ENCODE data around the gene PRG2.

DNA sequence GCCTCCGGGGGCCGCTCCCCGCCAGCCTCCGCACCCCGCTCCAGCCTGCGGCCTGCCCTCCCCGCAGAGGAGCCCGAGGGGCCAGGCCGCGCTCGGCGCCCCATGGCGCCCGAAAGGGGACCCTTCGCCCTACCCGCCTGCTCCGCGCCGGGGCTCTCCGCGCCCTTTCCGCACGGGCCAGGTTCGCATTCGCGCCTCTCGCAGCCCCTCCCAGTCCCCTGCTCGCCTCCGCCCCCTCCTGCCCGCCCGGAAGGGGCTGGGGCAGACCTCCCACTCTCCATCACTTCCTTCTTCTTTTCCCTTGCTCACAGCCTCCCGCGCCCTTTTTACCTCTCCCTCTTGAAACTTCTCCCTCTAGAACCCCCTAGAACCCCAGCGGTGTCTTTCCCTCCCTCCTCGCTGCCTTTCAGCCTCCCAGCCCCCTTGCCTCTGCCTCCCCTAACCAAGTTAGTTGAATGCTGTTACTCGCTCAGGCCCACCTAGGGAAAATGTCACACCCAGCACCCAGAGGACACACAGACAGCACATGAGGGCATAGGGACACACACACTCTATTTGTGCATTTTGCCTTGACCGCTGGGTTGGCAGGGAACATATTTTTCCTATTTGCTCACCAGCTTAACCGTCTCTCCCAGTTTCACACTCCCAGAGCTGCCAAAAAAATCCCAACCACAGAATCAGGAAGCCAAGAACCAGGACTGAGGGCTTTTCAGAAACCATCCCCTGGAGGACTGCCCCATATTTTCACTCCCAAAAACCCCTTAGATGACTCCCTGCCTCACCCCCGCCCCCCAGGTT is 36.7 kb upstream of the PRG2 start, which contains the start of gene SLC43A3:
- TF ChIP-seq, protein P1, sequence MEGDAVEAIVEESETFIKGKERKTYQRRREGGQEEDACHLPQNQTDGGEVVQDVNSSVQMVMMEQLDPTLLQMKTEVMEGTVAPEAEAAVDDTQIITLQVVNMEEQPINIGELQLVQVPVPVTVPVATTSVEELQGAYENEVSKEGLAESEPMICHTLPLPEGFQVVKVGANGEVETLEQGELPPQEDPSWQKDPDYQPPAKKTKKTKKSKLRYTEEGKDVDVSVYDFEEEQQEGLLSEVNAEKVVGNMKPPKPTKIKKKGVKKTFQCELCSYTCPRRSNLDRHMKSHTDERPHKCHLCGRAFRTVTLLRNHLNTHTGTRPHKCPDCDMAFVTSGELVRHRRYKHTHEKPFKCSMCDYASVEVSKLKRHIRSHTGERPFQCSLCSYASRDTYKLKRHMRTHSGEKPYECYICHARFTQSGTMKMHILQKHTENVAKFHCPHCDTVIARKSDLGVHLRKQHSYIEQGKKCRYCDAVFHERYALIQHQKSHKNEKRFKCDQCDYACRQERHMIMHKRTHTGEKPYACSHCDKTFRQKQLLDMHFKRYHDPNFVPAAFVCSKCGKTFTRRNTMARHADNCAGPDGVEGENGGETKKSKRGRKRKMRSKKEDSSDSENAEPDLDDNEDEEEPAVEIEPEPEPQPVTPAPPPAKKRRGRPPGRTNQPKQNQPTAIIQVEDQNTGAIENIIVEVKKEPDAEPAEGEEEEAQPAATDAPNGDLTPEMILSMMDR (IDR thresholded peaks at IDR 0.05 in 8 of 11, conservative IDR thresholded peaks at IDR 0.05 in 3 of 11): peak in 2 of 11 experiments; percentile 6 to 12
- TF ChIP-seq POLR2A (IDR thresholded peaks at IDR 0.05): no peak
- TF ChIP-seq POLR2AphosphoS5 (IDR thresholded peaks at IDR 0.05): peak; percentile 66 to 84 (median 82)

All from spleen (tissue), 7 donors.